HG03354 (cell line): ENCODE data around the gene C1GALT1.

Experiments
- ATAC-seq: cut with Tn5 transposase; IDR thresholded peaks from one replicate; pipeline ENCODE4 v1.9.1; 2021; ENCODE audit warnings: mild to moderate bottlenecking; ENCODE audit not compliant: unreplicated experiment, poor library complexity, severe bottlenecking

C1GALT1 gene

GRCh38 chr7:7165372-7165771 is 17.0 kb upstream of the C1GALT1 start:
- ATAC-seq, result no peak

GRCh38 chr7:7166318-7166717 is 16.0 kb upstream of the C1GALT1 start:
- no peak for ATAC-seq

- no peak for ATAC-seq
Measured at GRCh38 chr7:7169296-7169695, 13.0 kb upstream of the C1GALT1 start.

GRCh38 chr7:7173956-7174632 is 8.2 kb upstream of the C1GALT1 start:
- no peak for ATAC-seq

- ATAC-seq, result no peak
Measured at GRCh38 chr7:7175075-7175695, 7.2 kb upstream of the C1GALT1 start.

- ATAC-seq, result no peak
Measured at GRCh38 chr7:7176406-7177043, 5.8 kb upstream of the C1GALT1 start.

GRCh38 chr7:7177044-7177517 is 5.3 kb upstream of the C1GALT1 start:
- ATAC-seq, result no peak

GRCh38 chr7:7178081-7178480 is 4.3 kb upstream of the C1GALT1 start:
- ATAC-seq, result no peak

GRCh38 chr7:7178906-7179305 is 3.4 kb upstream of the C1GALT1 start:
- no peak for ATAC-seq

- ATAC-seq, result no peak
Measured at GRCh38 chr7:7180725-7181449, 1.5 kb upstream of the C1GALT1 start.

- peak; percentile 47 for ATAC-seq
Measured at GRCh38 chr7:7181519-7182155, 707 bp upstream of the C1GALT1 start.

- peak; percentile 30 for ATAC-seq
Measured at GRCh38 chr7:7183061-7183837, 905 bp downstream of the C1GALT1 start.

GRCh38 chr7:7183838-7184463 is 1.6 kb downstream of the C1GALT1 start:
- ATAC-seq, result no peak

GRCh38 chr7:7185371-7185989 is 3.1 kb downstream of the C1GALT1 start:
- no peak for ATAC-seq

GRCh38 chr7:7188091-7188490 is 5.7 kb downstream of the C1GALT1 start:
- no peak for ATAC-seq

GRCh38 chr7:7188742-7189141 is 6.4 kb downstream of the C1GALT1 start:
- ATAC-seq, result no peak

GRCh38 chr7:7190142-7190541 is 7.8 kb downstream of the C1GALT1 start:
- no peak for ATAC-seq

GRCh38 chr7:7191137-7191536 is 8.8 kb downstream of the C1GALT1 start:
- ATAC-seq, result no peak
